ENCODE measurements around the gene C2orf76.

The C2orf76 gene

DNA sequence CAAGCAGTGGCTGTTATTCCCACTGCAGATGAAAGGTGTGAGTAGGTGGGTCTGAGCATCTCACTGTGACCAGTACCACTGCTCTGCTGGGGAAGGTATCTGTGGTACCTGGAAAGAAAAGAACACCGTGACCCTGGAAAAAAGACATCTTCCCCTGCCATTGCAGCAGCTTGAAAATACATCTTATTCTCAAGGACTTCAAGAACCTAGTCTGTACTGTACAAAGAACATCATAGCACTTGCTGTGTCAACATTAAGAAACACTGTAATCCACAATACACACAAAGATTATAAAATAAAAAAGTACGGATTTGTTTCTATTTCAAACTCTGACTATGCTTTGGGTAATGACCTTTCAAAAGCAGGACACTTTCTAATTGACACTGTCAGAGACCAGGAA lies 28.9 kb downstream of the C2orf76 start:
- DNase-seq (ENCODE audit: low read depth): no peak

DNA sequence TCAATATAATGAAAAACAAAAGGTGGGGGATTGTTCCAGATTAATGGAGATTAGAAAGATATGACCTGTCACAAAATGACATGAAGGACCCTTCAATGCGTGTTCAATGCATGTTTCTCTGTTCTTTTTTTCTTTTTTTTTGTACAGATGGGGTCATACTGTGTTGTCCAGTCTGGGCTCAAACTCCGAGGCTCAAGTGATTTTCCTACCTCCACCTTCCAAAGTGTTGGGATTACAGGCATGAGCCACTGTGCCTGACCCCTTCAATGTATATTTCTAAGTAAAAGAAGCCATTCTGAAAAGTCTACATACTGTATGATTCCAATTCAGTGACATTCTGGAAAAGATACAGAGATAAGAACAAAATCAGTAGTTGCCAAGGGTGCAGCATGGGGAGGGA lies 32.8 kb downstream of the C2orf76 start:
- no peak for DNase-seq (ENCODE audit: low read depth)

DNA sequence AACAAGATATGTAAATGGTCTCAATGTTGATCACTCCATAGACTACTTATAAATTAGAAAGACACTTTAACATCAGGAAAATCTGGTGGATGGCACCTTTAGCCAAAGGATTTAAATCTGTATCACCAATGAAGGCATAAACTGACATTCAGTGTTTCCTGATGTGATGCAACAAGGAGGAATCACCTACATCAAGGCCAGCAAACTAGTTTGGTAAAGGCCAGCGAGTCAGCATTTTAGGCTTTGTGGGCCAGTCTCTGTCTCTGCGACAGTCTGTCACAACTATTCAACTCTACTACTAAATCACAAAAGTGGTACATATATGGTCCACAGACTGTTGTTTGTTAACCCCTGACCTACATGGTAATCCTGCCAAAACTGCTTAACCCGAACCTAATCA lies 33.3 kb downstream of the C2orf76 start:
- DNase-seq (ENCODE audit: low read depth): no peak

DNA sequence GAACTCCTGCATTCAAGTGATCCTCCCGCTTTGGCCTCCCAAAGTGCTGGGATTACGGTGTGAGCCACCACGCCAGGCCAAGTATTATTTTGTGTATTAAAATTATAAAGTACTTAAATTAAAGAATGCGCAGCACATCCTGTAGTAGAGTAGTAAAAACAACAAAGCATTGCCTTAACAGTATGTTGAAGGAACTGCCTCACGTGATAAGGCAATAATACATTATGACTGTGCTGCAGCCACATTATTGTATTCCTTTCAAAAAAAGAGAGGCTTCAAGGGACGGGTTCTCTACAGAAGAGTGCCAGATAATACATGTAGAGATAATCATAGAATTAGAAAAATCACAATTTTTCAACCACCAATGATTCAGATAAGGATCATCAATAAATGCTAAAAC lies 33.7 kb downstream of the C2orf76 start:
- DNase-seq (ENCODE audit: low read depth): no peak

DNA sequence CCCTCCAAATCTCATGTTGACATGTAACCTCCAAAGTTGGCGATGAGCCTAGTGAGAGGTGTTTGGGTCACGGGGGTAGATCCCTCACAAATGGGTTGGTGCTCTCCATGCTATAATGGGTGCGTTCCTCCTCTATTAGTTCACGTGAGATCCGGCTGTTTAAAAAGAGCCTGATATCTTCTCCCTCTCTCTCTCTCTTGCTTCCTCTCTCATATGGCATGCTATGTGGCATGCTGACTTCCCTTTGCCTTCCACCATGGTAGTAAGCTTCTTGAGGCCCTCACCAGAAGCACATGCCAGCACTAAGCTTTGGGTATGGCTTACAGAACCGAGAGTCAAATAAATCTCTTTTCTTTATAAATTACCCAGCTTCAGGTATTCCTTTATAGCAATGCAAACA lies 39.2 kb downstream of the C2orf76 start:
- DNase-seq (ENCODE audit: low read depth): no peak

DNA sequence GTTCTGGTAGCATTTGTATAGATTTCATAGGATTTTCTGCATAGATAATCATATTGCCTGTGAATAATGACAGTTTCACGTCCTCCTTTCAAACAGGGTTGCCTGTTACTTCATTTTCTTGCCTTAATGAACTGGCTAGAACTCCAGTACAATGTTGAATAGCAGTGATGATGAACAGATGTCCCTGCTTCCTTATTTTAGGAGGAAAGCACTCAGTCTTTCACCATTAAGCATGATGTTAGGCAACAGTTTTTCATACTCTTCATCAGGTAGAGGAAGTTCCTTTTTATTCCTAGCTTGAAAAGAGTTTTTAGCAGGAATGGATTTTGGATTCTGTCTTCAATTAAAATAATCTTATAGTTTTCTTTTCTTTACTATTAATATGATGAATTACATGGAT lies 39.7 kb downstream of the C2orf76 start:
- no peak for DNase-seq (ENCODE audit: low read depth)

DNA sequence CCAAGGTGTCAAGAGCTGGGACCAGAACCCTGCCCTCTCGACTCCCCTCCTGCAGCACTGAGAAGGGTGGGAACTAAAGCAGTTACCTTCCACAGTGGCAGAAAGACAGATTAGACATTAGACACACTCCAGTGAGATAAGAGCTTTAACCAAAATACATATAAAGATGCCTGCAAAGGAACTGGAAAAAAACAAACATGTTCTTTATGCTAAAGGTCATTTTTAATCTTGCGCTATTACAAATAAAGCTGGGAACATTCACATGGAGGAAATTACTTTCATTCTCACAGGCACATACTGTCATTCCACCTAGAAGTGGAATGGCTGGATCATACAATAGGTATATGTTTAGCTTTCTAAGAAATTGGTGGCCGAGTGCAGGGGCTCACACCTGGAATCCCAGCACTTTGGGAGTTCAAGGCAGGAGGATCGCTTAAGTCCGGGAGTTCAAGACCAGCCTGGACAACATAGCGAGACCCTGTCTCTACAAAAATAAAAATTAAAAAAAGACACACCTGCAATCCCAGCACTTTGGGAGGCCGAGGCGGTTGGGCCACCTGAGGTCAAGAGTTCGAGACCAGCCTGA lies 41.9 kb downstream of the C2orf76 start:
- DNase-seq (ENCODE audit: low read depth): no peak

DNA sequence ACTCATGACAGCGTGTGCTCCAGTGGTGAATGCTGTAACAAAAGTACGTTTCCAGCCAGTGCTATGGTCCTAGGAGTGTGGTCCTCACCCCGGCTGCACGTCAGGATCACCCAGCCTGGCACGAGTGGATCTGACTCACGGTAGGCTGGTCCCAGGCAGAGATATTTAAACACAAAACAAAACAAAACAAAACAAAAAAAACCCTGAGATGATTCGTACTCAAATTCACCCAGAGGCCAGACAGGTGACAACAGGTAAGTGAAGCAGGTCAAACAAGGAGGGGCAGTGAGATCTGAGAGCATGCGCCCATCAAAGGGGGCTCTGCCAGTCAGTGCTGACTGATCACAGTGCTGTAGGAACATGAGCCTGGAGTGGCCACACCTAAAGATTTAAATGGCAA lies 43.2 kb downstream of the C2orf76 start:
- DNase-seq (ENCODE audit: low read depth): no peak

DNA sequence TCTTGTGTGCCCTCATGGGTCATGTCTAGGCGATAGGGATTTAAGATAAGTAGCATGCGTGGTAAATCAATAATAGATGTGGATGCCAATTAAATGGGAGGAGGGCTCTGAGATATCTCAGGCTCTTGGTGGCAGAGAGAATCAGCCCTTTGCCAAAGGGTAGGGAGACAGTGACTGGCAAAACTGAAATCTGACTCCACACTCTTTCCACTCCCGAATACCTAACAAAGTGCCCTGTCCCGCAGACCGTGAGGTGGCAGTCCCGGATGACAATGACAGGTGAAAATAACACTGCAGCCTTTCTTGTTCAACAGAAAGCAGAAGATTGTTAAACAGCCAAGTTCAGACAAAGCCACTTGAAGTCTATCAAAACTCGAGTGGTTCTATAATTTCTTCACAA lies 47.0 kb downstream of the C2orf76 start:
- no peak for DNase-seq (ENCODE audit: low read depth)

DNA sequence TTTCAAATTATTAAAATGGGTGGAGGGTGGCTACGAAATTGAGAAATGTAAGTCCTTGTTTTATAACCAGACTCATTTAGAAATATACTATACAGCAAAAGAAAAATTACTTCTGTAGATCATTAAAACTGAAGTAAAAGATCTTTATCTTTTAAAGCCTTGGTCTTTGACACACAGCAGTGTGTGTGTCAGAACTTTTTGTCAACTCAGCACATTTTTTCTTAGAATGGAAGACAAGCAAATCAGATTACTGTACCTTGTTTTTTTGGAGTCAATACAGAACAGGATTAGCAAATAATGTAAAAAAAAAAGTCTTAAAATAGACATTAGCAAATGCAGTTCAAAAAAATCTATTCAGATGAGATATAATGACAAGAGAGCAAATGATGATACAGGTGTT lies 49.1 kb downstream of the C2orf76 start:
- no peak for DNase-seq (ENCODE audit: low read depth)

DNA sequence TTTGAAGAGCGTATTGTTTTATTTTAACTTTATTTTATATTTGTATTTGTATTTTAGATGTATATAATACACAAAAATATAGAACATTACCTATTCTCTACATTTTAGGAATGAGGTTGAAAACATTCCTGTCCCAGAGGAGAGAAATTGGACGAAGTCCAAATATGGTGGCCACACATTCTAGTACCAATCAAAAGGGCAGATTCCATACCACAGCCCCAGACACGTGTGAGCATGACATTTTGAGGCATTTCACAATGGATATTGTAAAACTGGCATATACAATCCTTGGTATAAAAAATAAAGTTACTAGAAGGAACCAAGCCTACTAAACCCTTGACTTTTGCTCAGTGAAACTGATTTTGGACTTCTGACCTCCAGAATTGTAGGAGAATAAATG lies 50.6 kb downstream of the C2orf76 start:
- no peak for DNase-seq (ENCODE audit: low read depth)

DNA sequence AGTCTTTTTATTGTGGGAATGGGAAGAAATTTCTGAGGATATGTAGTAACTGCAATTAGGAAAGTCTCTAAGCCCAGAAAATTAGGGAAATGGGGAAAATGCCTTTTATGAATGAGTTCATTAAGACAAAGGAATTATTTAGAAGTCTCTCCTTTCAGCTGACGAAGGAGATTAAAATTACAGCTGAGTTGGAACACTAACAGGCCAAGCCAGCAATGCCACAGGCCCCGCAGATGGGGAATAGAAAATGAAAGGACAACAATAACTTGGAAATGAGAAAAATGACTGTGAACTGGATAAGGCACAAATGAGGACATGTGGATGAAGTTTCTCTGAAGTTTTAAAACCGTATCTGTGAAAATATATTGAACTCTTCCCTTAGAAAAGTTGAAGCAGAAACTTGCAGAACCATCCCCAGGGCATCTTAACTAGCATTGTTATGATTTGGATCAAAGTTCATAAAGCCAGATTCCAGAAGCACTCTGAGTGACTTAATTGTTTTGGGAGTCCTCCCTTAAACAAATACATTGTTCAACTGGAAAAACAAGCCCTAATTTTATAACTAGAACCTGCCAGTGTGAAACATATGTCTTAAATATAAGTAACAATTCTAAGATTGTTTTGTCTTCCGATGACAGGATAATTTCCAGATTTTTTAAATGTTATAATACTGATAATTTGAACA lies 51.3 kb downstream of the C2orf76 start:
- DNase-seq (ENCODE audit: low read depth): no peak

DNA sequence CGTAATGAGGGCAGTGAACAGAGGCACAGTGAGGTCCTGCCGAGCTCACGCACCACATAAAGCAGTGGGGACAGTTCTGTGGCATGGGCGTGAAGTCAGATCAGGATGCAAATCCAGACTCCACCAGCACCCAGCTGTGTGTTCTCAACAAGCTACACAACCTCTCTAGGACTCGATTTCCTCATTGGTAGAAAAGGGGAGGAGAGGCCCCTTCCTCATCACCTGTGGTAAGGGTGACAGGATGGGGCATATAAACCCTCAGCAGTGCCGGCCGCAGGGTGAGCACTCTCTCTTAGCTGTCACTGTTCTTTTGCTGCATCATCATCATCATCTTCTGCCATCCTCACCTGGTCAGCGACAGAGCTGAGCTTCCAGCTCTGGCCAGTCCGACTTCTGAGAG lies 54.8 kb downstream of the C2orf76 start:
- DNase-seq (ENCODE audit: low read depth): no peak

DNA sequence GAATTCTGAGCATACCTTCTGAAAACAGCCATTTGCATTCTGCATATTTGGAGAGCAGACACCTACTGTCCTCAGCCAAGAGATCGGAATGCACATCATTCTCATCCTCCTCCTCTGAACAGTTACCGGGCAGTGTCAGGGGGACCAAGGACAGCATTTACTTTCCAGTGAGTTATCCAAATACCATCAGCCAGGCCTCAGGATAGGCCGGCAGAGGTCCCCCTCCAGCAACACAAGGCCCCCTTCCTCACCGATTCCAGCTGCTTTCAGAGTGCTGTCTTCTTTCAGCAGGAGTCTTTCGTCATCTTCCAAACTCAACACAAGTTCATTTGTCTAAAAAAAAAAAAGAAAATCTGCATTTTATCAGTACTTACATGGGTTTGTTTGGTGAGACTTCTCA lies 55.3 kb downstream of the C2orf76 start:
- DNase-seq (ENCODE audit: low read depth): no peak

DNA sequence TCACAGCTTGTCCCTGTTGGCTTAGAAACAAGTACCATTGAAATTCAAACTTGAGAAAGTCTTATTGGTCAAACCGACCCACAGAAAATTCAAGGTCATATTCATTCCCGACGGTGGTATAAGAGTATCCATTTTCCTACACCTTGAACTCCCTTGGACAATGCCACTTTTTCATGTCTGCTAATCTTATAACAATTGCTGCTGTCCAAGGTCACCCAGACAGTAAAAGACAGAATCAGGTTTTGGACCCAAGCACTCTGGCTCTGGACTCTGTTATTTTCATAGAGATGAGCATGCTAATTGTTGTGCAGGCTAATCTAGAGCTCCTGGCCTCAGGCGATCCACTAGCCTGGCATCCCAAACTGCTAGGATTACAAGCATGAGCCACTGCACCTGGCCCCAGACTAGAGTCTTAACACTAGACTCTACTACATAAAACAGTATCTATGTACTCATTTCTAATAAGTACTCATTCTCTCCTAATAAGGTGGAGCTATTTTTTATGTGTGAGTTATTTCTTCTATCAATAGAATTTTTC lies 57.8 kb downstream of the C2orf76 start:
- no peak for DNase-seq (ENCODE audit: low read depth)

DNA sequence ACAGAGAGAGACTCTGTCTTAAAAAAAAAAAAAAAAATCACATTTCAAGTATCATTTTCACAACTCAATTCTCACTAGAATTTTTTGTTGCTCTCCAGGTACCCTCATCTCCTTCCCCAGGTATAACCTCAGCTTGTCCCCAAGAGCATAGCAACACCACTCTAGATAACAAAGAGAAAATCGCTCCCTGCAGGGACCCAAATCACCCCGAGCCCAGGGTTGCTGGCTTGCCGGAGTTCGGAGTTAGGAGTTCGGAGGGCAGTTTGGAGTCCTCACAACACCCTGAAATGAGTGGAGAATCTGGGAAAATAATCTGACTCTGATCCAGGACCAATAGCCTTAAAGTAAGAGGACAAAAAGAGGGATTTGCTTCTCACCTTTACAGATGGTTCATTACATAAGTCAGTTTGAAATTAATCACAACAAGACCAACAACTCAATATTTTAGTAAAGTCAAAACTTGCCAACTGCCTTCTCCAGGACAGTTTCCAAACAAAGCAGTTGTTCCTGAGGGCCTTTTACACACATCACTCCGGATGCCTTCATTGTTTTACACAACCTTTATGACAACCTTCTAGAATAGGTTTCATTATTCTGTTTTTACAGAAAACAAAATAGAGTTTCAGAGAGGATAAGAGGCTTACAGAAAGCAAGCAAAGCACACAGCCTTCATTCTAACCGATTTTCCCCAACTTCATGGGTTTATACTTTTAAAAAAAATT lies 59.1 kb downstream of the C2orf76 start:
- DNase-seq (ENCODE audit: low read depth): no peak

DNA sequence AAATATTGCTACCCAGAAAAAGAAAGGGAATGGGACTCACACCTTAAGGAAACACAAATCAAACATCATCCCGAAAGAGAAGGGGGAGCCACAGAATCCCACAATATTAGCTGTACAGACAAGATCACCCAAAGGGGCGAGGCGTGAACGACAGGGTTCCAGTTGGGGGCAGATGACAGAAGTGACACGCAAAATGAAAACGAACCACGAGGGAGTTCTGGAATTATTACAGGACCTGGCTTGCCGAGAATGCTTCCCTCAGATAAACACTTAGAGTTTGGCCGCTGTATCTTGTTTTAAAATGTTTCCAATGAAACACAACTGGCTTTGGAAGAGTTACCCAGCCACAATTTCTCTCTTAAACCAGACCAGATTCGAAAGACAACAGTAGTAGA lies 60.4 kb downstream of the C2orf76 start:
- no peak for DNase-seq (ENCODE audit: low read depth)

DNA sequence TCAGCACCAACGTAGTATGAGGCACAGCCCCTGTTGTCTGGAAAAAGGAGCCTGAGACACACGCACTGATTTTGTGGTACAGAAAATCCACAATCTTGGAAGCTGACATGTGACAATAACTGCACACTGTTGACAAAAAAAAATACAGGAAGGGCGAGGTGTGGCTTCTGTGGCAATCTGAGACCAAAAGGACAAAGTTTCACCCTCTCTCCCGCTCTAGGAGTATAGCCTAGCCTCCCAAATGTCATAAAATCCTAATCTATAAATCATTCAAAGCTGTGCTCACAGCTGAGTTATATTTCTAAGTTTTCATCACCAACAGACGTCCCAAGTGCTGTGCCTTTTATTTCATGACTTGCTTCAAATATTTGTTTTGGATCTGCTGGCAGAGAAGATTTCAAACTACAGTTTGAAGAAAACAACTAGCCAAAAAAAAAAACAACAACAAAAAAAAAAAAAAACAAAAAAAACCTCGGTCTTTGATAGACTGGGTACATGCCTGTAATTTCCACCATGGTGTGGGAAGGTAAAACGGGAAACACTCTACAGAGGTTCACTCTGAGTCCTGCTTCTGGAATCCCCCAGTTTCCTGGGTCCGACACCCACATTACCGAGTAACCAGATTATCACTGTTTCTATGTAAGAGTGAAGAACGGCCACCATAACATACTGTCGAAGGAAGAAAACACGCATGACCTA lies 61.0 kb downstream of the C2orf76 start:
- no peak for DNase-seq (ENCODE audit: low read depth)

DNA sequence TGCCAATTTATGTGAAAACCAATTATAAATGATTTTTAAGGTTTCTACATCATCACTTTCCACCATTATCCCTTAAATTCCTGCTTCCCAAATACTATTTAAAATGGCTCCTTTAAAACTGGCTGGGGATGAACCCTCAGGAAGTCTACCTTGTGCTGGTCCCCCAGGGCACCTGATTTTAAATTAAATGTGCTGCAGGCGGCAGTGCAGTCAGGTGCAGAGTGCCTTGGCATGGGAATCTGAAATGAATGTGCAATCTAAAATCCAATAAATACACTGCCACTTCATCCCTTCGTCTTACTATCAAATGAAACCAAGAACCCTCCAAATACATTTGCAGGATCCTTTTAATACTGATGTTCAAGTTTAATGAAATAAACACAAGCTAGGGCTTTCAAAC lies 61.8 kb downstream of the C2orf76 start:
- no peak for DNase-seq (ENCODE audit: low read depth)

DNA sequence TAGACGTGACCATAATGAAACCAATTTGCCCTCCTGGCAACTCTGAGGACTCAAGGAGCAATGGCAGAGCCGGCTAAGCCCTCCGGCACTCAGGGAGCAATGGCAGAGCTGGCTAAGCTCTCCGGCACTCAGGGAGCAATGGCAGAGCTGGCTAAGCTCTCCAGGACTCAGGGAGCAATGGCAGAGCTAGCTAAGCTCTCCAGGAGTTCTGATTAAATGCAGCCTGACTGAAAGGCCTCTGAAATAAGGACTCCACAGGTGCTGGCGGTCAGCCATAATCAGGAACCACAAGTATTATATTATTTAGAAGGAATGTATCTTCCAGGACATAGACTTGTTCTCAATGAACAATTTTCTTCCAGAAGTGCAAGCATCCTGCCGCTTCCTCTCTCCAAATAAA lies 65.2 kb downstream of the C2orf76 start:
- no peak for DNase-seq (ENCODE audit: low read depth)

DNA sequence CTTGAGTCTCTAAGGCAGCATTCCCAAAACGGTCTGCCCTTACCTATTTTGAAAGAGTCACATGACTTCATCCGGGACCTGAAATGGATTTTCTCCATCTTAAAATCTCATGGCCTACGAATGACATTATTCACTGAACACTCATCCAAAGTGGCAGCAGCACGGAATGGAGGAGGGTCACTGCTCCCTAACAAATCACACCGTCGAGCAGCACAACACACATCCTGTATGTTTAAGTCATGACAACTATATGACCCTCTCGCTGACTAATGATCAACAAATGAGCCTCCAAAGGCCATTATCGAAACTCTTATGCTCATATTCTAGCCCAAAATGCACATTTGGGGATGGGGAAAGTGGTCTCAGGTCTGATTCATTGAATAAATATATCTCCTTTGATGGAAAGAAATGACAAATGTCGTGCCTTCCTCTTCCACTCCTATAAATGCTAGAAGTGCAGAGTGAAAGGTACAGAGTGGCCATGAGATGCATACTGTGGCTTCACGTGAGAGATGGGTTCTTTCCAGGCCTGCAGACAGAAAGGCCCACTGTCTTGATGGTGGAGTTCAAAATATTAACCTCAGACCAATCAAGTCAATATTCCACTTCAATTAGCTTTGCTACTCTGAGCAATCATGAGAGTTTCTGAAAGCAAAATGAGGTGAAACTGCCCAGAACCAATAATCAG lies 70.8 kb downstream of the C2orf76 start:
- no peak for DNase-seq (ENCODE audit: low read depth)

DNA sequence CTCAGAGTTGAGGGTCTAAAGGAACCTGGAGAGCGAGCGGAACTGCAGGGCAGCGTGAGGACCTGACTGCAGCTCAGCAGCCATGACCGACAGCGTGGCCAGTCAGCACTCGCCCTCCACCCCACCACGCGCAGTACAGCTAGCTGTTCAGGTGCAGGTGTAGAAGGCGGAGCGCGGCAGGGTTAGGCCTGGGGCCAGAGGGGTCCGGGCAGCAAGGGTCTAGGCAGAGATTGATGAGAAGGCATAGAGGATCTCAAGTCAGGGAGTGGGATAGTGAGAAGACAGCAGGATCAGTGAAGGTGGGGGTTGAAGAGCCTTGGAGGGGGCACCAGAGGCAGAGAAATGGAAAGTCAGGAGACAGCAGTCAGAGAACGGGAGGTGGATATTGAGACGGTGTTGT lies 72.0 kb downstream of the C2orf76 start:
- no peak for DNase-seq (ENCODE audit: low read depth)

Data from activated T-cell treated with anti-CD3 and anti-CD28 coated beads for 24 hours (primary cell).